HL-60 (cell line): ENCODE data around the gene LYPD3.

ENCODE experiments used
- DNase-seq, 2 experiments: peaks; one replicate each; pipeline ENCODE4 v3.0.0-alpha.2; 2010 to 2020; ENCODE audit warnings: low read depth in 1 of 2, low spot score in 1 of 2
- H3K27ac ChIP-seq: fragments of 250-450 bp; sonication (Bioruptor Pico); replicated peaks from 2 replicates; pipeline ENCODE4 v1.5.1; 2020; ENCODE audit warnings: mild to moderate bottlenecking, moderate library complexity
- H3K27me3 ChIP-seq: fragments of 250-450 bp; sonication (Bioruptor Pico); 2 replicates; pipeline ENCODE4 v1.5.1; 2021; ENCODE audit warnings: mild to moderate bottlenecking, moderate library complexity; ENCODE audit not compliant: insufficient read depth, poor library complexity, severe bottlenecking
- H3K4me3 ChIP-seq: replicated peaks from 2 replicates; pipeline ENCODE4 v1.5.1; 2011; ENCODE audit warnings: mild to moderate bottlenecking, control low read depth, low read length; ENCODE audit not compliant: insufficient read depth
- CTCF ChIP-seq: IDR thresholded peaks from one replicate; pipeline ENCODE4 v1.5.1; 2011; ENCODE audit warnings: low read length, control low read depth, inconsistent platforms; ENCODE audit not compliant: insufficient read depth
- GABPA ChIP-seq: IDR thresholded peaks from 2 replicates; pipeline ENCODE4 v1.6.1; 2012; ENCODE audit warnings: low read depth
- POLR2AphosphoS5 ChIP-seq: IDR thresholded peaks from 2 replicates; pipeline ENCODE4 v1.6.1; 2012; ENCODE audit warnings: low read depth
- REST ChIP-seq: IDR thresholded peaks from 2 replicates; pipeline ENCODE4 v1.6.1; 2012; ENCODE audit warnings: low read depth; ENCODE audit not compliant: insufficient replicate concordance
- SPI1 ChIP-seq: IDR thresholded peaks from 2 replicates; pipeline ENCODE4 v1.6.1; 2012; ENCODE audit warnings: low read depth, mild to moderate bottlenecking, borderline replicate concordance

LYPD3 gene

GRCh38 chr19:43457809-43458208 is 7.6 kb downstream of the LYPD3 start:
- Histone ChIP-seq H3K27ac (no peak overlapping the region), H3K27me3 (peaks cover 3% of the 10 kb centered on the region), H3K4me3 (no peak overlapping the region)
- no peak for TF ChIP-seq CTCF
- no peak for TF ChIP-seq POLR2AphosphoS5
- TF ChIP-seq REST: no peak
- DNase-seq: no peak

GRCh38 chr19:43455321-43456113 is 9.9 kb downstream of the LYPD3 start:
- no peaks in the 10 kb centered on the region for H3K27me3 ChIP-seq
- no peak overlapping the region for H3K27ac ChIP-seq
- no peak overlapping the region for H3K4me3 ChIP-seq
- TF ChIP-seq POLR2AphosphoS5 (no peak), CTCF (no peak), REST (no peak), GABPA (no peak), SPI1 (no peak)
- DNase-seq: no peak

GRCh38 chr19:43454031-43454430 is 11.4 kb downstream of the LYPD3 start:
- TF ChIP-seq REST: no peak
- TF ChIP-seq GABPA: no peak
- TF ChIP-seq CTCF: no peak
- no peak overlapping the region for H3K4me3 ChIP-seq
- no peak for DNase-seq
- H3K27ac ChIP-seq: no peak overlapping the region
- H3K27me3 ChIP-seq: no peaks in the 10 kb centered on the region
